HPDE6-E6E7 (cell line): ENCODE results near the gene SLC9A4.
A peak's percentile ranks its signal among the peaks of the same experiment; 100 is the strongest.

ENCODE experiments used
- DNase-seq: peaks from one replicate; pipeline ENCODE4 v3.0.0; 2011; ENCODE audit warnings: missing footprints; ENCODE audit errors: extremely low spot score

Gene SLC9A4

GRCh38 chr2:102502576-102502975, 29.6 kb downstream of the SLC9A4 start:
- DNase-seq: no peak

- DNase-seq: no peak
Measured at GRCh38 chr2:102504833-102505232, 31.8 kb downstream of the SLC9A4 start.

- DNase-seq: peak; percentile 34
Measured at GRCh38 chr2:102505290-102505689, 32.3 kb downstream of the SLC9A4 start.

- DNase-seq: no peak
Measured at GRCh38 chr2:102506743-102507142, 33.7 kb downstream of the SLC9A4 start.

GRCh38 chr2:102508863-102509262, 35.8 kb downstream of the SLC9A4 start:
- DNase-seq: no peak

- no peak for DNase-seq
Measured at GRCh38 chr2:102509749-102510148, 36.7 kb downstream of the SLC9A4 start.

GRCh38 chr2:102510791-102511575, 38.0 kb downstream of the SLC9A4 start:
- no peak for DNase-seq

- no peak for DNase-seq
Measured at GRCh38 chr2:102512161-102512560, 39.1 kb downstream of the SLC9A4 start.

- DNase-seq: no peak
Measured at GRCh38 chr2:102513355-102513939, 40.4 kb downstream of the SLC9A4 start.

GRCh38 chr2:102514061-102514785, 41.2 kb downstream of the SLC9A4 start:
- peak; percentile 84 for DNase-seq

- DNase-seq: no peak
Measured at GRCh38 chr2:102515851-102516250, 42.8 kb downstream of the SLC9A4 start.

GRCh38 chr2:102518170-102518569, 45.1 kb downstream of the SLC9A4 start:
- no peak for DNase-seq

GRCh38 chr2:102520009-102520408, 47.0 kb downstream of the SLC9A4 start:
- DNase-seq: peak; percentile 40

GRCh38 chr2:102520801-102521200, 47.8 kb downstream of the SLC9A4 start:
- DNase-seq: no peak

- DNase-seq: no peak
Measured at GRCh38 chr2:102522162-102522561, 49.1 kb downstream of the SLC9A4 start.

- DNase-seq: no peak
Measured at GRCh38 chr2:102522890-102523289, 49.9 kb downstream of the SLC9A4 start.

GRCh38 chr2:102523651-102524050, 50.6 kb downstream of the SLC9A4 start:
- DNase-seq: no peak

GRCh38 chr2:102527086-102527485, 54.1 kb downstream of the SLC9A4 start:
- no peak for DNase-seq

- DNase-seq: no peak
Measured at GRCh38 chr2:102538491-102538890, 65.5 kb downstream of the SLC9A4 start.

GRCh38 chr2:102540882-102541281, 67.9 kb downstream of the SLC9A4 start:
- peak; percentile 9 for DNase-seq

- no peak for DNase-seq
Measured at GRCh38 chr2:102544182-102544581, 71.2 kb downstream of the SLC9A4 start.

- DNase-seq: no peak
Measured at GRCh38 chr2:102547462-102547861, 74.4 kb downstream of the SLC9A4 start.

GRCh38 chr2:102549027-102549426, 76.0 kb downstream of the SLC9A4 start:
- DNase-seq: no peak
